ENCODE data around the gene SSX4B.
"Not testable (repeated sequence)": the region's sequence is repeated elsewhere in the genome, so short reads cannot be mapped to it uniquely, and the experiment has no call there.

Gene SSX4B, protein sequence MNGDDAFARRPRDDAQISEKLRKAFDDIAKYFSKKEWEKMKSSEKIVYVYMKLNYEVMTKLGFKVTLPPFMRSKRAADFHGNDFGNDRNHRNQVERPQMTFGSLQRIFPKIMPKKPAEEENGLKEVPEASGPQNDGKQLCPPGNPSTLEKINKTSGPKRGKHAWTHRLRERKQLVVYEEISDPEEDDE

DNA sequence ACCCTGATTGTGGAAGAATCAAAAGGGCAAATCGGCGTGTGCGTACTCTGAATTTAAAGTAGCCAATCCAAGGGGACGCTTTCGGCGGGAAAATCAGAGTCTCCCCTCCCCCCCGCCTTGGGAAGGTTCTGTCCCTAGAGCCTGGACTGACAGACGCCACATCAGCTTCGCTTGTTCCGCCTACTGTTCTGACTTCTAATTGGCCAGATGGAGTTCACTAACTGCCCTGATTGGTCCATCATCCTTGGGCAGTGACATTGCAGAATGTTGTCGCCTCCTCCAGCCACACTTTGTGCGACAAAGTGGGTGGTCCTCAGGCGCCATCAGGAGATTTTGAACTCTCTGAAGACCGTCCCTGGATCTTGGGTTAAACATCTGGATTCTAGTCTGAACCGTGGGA, at the start of gene SSX4B:
Gene SSX4B, minus strand, starts transcription at position 101 of the 400 bp plus-strand sequence. CDS start 588 bp downstream, outside the sequence.
- DNase-seq: not testable (repeated sequence)

DNA sequence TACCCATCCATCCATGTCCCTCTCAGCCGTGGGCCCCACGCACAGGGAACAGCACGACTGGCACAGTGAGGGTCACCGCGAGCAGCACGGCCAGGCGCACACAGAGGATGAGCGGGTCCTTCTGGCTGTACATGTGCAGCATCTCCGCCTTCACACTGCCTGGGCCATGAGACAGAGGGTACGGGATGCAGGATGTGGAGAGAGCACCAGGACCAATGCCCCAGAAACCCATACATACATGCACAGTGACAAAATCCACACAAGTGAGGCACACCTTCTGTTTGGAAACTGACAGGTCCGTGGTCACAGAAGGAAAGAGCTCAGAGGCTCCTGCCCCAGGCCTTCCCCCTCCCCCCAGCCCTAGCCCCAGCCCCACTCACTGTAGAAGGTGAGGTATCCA, 48.8 kb upstream of the SSX4B start:
- DNase-seq: no peak

DNA sequence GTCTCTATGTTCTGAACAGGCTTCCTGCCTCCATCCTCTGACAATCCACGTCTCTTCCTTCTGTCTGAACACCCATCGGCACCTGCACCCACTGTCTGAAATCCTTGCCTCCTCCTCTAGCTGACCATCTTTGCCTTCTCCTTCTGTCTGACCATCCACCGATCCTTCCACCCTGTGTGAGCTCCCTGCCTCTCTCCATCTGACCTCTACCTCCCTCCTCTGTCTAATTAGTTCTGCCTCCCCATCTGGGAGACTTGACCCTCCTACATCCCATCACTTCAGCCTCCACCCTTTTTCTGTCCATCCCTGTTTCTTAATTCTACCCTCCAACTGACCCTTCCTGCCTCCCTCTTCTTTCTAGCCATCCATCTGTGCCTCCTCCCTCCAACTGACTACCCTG, 48.3 kb upstream of the SSX4B start:
- DNase-seq: no peak

DNA sequence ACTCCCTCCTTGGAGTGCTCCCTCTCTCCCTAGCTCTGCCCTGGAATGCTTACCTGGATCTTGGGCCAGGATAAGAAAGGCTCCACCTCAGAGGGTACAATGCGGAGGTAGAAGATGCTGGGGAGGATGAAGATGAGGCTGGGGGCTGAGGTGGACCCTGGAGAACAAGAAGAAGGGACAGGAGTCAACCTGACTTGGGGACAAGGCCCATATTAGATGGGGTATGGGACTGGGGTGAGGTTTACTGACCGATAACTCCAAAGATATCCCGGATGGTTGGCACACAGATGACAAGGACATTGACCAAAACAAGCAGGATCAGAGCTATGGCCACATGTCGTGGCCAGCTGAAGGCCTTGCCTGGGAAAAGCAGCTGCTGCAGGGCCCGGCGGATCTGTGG, 47.7 kb upstream of the SSX4B start:
- DNase-seq: no peak

DNA sequence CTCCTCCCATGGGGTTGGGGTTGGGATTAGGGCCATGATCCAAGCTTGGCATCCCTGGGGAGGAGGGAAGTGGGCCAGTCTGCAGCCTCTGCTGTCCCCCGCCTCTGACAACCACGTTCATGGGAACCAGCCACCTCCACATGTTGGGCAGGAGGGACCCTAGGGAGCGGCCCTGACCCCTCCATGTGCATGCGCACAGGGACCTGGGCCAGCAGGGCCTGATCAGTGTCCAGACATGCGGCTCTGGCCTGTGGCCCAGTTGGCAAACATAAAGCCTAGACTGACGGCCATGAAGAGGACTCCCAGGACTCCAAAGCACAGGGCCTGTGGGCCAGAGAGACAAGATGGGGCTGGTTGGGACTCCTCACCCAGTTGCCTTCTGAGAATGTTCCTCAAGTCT, 47.0 kb upstream of the SSX4B start:
- DNase-seq: no peak

DNA sequence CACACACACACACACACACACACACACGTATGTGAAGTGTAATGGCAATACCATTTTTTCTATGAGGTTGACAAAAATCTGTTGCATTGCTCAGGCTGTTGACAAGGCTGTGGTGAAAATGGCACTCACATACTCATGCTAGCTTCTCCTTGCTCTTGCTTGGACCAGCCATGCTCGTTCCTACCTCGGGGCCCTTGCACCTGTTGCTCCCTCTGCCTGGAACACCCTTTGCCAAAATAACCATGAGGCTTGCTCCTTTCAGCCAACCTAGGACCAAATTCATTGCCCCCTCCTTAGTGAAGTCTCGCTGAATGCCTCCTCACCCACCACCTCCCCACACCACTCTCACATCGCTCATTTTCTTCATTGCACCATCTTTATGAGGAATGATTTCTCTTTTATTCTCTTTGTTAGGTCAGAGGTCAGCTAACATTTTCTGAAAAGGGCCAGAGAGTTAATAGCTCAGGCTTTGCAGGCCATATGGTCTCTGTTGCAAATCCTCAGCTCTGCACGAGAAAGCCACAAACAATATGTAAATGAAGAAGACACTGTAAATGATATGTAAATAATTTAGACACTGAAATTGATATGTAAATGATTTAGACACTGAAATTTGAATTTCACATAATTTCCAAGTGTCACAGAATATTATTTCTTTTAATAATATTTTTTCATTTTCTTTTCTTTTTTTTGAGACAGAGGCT, 45.0 kb upstream of the SSX4B start:
- no peak for DNase-seq

DNA sequence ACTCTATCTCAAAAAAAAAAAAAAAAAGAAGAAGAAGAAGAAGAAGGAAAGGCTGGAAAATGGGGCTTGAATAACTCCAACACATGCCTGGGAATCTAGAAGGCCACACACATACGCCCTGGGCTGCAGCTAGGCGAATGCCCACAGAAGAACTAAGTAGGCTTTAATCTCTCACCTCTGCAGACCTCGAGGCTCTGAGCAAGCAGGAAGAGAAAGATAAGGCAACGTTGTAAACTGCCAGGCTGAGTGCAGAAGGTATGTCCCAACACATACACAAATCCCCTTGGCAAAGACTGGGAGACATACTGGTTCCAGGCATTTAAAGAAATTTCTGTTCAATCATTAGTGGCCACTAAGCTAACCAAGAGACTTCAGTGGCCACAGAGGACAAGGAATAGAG, 39.9 kb upstream of the SSX4B start:
- DNase-seq: no peak

DNA sequence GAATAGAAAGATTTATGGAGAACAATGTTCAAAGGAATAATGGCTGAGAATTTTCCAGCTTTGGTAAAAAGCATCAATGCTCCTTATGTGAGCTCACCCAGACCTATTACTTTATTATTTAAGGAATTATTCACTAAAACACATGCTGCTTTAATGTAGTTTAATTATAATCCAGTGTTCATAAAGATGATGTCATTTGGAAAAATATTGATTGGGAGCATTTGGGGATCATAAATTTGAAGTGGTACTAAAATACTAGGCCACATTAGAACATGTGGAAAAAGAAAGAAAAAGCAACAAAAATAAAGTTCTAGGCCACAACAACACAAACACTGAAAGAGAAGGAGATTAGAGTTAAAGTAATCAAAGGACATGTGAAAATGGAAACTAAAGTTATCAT, 38.3 kb upstream of the SSX4B start:
- no peak for DNase-seq

DNA sequence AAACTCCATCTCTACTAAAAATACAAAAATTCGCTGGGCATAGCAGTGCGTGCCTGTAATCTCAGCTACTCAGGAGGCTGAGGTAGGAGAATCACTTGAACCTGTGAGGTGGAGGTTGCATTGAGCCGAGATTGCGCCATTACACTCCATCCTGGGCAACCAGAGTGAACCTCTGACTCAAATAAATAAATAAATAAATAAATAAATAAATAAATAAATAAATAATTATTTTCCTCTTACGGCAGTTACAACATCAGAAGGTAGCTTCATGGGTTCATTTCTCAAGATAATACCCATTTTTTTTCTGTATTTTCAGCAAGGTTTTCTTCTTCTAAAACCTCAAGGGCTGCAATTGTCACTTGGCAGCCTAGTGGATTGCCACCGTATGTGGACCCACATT, 35.4 kb upstream of the SSX4B start:
- DNase-seq: not testable (repeated sequence)

DNA sequence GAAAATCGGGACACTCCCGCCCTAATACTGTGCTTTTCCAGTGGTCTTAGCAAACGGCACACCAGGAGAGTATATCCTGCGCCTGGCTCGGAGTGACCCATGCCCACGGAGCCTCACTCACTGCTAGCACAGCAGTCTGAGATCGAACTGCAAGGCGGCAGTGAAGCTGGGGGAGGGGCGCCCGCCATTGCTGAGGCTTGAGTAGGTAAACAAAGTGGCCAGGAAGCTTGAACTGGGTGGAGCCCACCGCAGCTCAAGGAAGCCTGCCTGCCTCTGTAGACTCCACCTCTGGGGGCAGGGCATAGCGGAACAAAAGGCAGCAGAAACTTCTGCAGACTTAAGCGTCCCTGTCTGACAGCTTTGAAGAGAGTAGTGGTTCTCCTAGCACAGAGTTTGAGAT, 22.0 kb upstream of the SSX4B start:
- not testable (repeated sequence) for DNase-seq

DNA sequence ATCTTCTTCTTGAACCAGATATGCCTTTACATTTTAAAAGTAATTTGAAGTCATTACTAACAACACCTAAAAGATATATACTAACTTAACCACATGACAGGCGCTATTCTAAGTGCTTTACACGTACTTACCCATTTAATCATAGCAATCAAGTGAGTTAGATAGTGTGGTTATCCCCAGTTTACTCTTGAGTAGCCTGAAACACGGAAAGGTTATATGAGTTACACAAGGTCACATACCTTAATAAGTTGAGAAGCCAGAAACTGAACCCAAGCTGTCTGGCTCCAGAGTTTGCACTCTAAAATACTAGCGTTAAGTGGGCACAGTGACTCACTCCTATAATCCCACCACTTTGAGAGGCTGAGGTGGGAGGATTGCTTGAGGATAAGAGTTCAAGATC, 18.4 kb upstream of the SSX4B start:
- DNase-seq: not testable (repeated sequence)

DNA sequence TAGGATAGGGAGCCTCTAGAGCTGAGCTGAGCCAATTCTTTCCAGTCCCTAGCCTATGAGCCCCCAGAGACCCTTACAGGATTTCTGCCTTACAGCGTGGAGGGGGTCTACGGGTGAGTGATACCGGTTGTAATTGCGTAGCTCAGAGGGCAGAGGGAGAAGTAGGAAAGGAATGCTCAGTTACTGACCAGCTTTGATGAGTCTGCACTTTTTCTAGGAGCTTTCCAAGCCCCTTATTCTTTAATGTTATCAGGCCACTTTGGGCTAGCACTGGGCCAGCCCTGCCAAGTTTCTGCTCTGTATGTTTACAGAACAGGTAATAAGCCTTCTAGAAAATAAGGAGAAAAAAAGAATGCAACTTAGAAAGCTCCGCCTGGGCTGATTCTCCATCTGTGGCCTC, 17.8 kb upstream of the SSX4B start:
- DNase-seq: not testable (repeated sequence)

DNA sequence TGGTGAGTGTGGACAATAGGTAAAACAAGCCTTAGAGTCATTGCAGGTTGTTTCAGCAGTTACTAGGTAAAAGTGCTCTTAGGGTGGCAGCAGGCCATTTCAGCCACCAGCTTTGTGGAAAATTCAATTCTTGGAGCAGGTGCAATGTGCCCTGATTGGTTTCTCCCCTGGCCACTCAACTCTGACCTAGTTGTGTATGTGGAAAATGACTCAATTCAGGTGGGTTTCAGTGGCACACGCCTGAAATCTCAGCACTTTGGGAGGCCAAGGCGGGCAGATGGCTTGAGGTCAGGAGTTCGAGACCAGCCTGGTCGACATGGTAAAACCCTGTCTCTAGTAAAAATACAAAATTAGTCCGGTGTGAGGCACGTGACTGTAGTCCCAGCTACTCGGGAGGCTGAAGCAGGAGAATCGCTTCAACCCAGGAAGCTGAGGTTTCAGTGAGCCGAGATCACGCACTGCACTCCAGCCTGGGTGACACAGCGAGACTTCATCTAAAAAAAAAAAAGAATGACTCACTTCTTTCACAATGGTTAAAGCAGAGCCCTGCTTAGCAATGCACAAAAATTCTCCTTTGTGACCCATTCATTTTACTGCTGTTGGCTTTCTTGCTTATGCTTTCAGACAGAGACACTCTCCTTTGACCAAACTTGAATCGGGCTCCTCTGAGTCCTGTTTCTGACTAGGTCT, 15.4 kb upstream of the SSX4B start:
- DNase-seq: not testable (repeated sequence)

DNA sequence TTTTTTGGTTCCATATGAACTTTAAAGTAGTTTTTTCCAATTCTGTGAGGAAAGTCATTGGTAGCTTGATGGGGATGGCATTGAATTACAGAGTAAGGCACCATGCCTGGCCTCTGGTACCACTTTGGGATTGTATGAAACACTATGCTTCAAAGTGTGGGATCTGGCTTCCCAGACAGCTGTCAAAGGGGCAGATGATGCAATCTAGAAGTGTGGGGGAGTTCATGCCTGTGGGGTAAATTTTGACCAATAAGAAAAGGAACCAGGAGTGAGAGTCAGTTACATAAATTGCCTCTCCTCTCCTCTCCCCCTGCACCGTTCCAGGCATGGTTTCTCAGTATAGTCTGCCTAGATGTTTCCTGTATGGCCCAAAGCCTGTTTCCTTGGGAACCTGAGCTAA, 13.9 kb downstream of the SSX4B start:
- DNase-seq: not testable (repeated sequence)

DNA sequence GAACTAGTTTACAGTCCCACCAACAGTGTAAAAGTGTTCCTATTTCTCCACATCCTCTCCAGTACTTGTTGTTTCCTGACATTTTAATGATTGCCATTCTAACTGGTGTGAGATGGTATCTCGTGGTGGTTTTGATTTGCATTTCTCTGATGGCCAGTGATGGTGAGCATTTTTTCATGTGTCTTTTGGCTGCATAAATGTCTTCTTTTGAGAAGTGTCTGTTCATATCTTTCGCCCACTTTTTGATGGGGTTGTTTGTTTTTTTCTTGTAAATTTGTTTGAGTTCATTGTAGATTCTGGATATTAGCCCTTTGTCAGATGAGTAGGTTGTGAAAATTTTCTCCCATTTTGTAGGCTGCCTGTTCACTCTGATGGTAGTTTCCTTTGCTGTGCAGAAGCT, 14.8 kb downstream of the SSX4B start:
- not testable (repeated sequence) for DNase-seq

DNA sequence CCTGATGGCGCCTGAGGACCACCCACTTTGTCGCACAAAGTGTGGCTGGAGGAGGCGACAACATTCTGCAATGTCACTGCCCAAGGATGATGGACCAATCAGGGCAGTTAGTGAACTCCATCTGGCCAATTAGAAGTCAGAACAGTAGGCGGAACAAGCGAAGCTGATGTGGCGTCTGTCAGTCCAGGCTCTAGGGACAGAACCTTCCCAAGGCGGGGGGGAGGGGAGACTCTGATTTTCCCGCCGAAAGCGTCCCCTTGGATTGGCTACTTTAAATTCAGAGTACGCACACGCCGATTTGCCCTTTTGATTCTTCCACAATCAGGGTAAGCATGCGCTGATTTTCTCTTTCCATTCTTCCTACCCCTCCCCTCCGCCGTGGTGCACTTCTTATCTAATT, 28.5 kb downstream of the SSX4B start, which contains the start of gene SSX4:
Gene SSX4, plus strand, starts transcription at position 301 of the 400 bp plus-strand sequence. CDS start 515 bp downstream, outside the sequence.
- not testable (repeated sequence) for DNase-seq

DNA sequence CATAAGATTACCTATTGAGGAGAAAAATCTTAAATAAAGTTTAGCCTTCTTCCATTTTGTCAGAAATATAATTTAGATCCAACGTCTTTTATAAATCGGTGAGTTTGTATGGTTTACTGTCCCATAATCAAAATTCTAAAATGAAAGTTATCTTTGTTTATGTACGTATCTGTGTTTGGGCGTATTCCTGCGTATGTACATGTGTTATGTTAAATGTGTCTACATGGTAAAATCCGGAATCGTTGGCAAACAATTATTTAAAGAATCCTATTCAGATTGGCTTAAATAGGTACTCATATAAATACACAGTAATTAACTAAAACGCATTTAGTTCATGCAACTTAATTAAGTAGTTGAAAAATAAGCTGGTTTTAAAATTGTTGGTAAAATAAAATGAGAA, 41.4 kb downstream of the SSX4B start:
- not testable (repeated sequence) for DNase-seq

DNA sequence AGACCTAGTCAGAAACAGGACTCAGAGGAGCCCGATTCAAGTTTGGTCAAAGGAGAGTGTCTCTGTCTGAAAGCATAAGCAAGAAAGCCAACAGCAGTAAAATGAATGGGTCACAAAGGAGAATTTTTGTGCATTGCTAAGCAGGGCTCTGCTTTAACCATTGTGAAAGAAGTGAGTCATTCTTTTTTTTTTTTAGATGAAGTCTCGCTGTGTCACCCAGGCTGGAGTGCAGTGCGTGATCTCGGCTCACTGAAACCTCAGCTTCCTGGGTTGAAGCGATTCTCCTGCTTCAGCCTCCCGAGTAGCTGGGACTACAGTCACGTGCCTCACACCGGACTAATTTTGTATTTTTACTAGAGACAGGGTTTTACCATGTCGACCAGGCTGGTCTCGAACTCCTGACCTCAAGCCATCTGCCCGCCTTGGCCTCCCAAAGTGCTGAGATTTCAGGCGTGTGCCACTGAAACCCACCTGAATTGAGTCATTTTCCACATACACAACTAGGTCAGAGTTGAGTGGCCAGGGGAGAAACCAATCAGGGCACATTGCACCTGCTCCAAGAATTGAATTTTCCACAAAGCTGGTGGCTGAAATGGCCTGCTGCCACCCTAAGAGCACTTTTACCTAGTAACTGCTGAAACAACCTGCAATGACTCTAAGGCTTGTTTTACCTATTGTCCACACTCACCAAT, 43.9 kb downstream of the SSX4B start:
- DNase-seq: not testable (repeated sequence)

DNA sequence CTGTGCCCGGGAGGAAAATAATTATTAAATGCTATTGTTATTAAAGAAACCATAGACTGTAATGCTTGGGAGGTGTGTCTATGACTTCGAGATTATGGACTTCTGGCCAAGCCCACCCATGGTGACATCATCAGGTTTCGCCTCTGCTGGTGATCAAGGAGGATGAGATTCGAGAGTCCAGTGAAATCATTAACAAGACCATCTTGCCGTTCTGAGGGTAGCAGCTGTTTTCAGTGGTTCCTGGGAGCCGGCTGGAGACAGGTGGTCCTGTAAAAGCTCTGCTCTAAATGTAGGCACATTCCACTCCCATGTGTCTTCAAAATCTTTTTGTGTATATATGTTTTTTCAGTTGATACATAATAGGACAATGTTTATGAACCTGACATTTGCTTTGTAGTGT, 52.5 kb downstream of the SSX4B start:
- DNase-seq: not testable (repeated sequence)

DNA sequence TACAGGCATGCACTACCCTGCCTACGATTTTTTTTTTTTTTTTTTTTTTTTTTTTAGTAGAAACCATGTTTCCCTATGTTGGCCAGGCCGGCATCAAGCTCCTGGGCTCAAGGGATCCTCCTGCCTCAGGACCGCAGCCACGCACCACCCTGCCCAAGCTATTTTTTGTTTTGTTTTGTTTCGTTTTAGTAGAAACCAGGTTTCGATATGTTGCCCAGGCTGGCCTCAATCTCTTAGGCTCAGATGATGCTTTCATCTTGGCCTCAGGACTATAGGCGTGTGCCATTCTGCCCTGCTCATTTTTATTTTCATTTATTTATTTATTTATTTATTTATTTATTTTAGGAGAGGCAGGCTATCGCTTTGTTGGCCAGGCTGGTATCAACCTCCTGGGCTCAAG, 54.1 kb downstream of the SSX4B start:
- DNase-seq: no peak

DNA sequence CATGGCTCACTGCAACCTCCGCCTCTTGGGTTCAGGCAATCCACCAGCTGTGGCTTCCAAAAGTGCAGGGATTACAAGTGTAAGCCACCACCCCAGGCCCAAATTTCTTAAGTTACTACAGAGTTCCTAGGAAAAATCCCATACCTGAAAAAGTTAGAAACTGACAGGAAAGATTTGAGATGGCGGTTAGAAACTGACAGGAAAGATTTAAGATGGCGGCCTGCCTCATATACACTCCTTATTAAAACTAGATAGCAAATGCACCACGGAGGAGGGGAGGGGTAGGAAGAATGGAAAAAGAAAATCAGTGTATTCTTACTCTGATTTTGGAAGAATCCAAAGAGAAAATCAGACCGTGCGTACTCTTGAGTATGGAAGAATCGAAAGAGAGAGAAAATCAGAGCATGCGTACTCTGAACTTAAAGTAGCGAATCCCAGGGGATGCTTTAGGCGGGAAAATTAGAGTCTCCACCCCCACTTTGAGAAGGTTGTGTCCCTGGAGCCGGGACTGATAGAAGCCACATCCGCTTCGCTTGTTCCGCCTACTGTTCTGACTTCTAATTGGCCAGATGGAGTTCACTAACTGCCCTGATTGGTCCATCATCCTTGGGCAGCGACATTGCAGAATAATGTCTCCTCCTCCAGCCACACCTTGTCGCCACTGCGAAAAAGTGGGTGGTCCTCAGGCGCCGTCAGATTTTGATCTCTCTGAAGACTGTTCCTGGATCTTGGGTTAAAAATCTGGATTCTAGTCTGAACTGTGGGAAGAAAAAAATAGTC, 55.3 kb downstream of the SSX4B start, which contains the start of gene SSX3:
Gene SSX3, minus strand, starts transcription at position 389 of the 780 bp plus-strand sequence. CDS start 1,454 bp downstream, outside the sequence.
- DNase-seq: not testable (repeated sequence)

Measured in activated naive CD4-positive, alpha-beta T cell treated with anti-CD3 and anti-CD28 coated beads, Interleukin-2, amount 50 U/mL, for 16 hours (primary cell).